Middle frontal gyrus (tissue), 1 donor: ENCODE measurements around the gene SYN1.
A peak's percentile ranks its signal among the peaks of the same experiment; 100 is the strongest.
"Not testable (repeated sequence)": the region's sequence is repeated elsewhere in the genome, so short reads cannot be mapped to it uniquely, and the experiment has no call there.

ENCODE experiments used
- DNase-seq: peaks from one replicate; pipeline ENCODE4 v3.0.0-alpha.2; 2015; ENCODE audit warnings: low spot score; ENCODE audit errors: extremely low spot score

The SYN1 gene

DNA sequence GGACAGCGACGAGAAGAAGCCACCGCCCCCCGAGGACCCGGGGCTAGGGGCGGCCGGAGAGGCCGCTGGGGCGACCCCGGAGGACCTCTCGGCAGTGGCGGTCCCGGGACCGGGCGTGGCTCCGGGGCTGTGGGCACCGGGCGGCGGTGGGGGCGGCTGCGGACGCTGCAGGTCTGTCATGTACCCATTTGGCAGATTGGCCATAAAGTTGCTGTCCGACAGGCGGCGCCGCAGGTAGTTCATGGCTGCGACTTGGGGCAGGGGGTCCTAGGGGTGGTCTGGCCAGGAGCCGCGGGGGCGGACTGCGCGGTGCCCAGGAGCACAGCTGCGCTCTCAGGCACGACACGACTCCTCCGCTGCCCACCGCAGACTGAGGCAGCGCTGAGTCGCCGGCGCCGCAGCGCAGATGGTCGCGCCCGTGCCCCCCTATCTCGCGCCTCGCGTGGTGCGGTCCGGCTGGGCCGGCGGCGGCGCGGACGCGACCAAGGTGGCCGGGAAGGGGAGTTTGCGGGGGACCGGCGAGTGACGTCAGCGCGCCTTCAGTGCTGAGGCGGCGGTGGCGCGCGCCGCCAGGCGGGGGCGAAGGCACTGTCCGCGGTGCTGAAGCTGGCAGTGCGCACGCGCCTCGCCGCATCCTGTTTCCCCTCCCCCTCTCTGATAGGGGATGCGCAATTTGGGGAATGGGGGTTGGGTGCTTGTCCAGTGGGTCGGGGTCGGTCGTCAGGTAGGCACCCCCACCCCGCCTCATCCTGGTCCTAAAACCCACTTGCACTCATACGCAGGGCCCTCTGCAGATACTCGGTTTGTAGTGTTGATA lies at the start of gene SYN1:
TSS of gene SYN1 (minus strand) at position 372 of the 817 bp plus-strand sequence. CDS start at position 243, 129 bp downstream.
- DNase-seq: peak; percentile 69

DNA sequence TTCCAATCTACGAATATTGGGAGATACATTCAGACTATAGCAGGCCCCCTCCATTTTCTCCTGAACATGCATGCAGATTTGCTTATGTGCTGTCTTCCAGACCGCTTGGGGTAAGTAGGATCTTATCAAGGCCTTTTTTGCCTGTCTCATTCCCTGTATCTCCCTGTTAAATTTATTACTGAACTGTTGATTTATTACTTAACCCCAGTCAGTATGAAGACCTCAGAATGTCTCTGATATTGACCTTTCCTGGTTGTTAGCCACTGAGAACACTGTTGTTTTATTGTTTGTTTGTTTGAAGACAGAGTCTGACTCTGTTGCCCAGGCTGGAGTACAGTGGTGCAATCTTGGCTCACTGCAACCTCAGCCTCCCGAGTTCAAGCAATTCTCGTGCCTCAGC lies 46.1 kb upstream of the SYN1 start:
- DNase-seq: not testable (repeated sequence)

DNA sequence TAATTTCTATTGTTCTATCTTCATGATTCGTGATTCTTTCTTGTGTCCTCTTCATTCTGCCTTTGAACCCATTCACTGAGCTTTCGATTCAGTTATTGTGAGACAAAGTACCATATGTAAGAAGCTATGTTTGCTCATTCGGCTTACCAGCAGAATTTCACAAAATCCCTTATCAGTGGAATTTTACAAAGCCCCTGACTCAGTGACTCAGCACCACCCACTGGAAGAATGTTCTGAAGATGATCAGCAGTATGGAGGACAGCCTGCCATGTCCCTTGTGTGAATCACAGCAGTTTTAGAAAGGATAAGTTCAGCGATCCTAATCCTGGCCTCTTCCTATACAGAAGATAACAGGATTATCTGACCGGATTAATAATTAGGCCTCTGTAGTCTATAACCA lies 45.1 kb upstream of the SYN1 start:
- DNase-seq: no peak

DNA sequence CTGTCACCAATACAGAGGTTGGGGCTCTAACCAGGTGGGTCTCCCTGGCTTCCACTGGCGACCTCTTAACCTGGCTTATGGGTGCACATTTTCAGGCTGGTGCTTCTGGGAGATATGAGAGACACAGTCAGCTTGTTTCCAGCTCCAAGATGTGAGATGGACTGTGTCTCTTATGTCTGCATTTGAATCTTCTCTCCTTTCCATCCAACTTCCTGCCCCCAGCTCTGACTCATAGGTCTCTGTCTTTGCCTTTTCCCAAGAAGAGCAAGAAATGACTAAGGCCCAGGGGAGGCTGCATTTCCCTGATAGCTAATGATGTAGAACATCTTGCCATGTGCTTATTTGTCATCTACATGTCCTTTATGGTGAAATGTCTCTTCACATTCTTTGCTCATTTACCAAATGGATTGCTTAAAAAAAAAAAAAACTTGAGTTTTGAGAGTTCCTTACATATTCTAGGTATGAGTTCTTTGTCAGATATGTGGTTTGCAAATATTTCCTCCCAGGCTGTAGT lies 42.5 kb upstream of the SYN1 start:
- no peak for DNase-seq

DNA sequence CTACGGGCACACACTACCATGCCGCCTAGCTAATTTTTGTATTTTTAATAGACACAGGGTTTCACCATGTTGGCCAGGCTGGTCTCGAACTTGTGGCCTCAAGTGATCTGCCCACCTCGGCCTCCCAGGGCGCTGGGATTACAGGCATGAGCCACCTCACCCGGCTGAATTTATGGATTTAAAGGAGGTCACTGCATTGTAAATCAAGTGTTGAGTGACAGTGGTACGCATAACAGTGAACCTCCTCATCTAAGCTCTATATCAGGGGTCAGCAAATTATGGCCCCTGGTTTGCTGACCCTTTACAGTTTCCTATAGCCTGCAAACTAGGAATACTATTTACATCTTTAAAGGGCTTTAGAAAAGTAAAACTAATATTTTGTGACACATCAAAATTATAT lies 41.9 kb upstream of the SYN1 start:
- DNase-seq: no peak

DNA sequence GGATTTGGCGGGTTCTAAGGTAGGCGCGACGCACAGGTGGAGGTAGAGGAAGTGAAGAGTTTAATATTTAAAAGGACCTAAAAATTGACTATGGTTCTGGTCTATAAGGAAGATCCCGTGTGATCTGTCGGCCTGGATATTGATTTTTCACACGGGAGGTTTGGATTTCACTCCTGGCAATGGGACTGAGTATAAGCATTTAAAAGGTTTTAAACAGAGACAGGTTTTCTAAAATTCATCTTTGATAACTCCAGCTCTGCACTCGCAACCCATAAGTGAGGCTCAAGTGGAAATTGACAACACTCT lies 39.7 kb upstream of the SYN1 start:
- DNase-seq: no peak

DNA sequence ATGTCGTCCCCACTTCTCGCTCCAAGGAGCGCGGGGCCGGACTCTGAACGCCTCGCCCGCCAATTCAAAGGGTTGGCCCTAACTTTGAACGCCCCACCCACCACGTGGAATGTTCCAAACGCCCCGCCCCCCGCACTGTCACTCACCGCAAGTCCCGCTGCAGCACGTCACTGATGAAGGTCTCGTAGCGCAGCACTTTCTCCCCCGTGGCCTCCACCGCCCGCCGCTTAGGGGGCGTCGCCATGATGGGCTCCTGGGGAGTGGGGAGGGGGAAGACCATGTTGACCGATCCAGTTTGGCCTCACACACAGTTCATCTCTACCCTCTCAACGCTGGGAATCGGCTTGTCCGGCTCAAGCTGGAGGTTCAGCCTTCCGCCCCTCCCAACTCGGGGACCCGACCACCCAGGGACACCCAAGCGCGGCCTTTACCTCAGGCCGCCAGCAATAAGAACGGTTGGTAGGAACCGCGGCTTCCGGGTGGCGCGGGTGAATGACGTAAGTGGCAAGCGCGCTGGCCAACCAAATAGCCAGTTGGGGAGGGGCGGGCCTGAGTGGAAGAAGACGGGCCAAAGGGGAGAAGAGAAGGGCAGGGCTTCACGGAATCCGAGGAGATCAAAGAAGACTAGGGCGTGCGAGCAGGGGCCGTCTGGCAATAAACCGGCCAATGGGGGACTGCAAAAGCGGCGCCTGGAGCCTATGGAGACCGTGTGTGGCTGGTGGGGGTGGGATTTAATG lies 39.2 kb upstream of the SYN1 start, which contains the start of gene UXT:
TSS of gene UXT (minus strand) at position 497 of the 737 bp plus-strand sequence. CDS start at position 244, 253 bp downstream.
- DNase-seq: peak; percentile 70

DNA sequence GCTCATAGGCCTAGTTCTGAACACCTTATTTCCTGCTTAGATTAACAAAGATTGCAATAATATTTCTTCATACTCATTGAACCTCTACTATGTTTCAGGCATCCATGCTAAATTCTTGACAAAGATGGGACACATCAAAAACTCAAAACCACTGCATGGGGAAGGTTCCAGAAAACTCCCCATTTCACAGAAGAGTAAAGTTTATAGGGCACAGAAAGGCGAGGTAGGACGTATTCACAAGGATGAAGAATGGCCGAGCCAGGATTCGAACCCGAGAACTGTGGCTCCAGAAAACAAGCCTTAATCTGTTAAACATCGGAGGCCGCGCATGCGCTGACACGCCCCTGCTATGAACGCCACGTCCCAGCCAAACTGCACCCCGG lies 38.6 kb upstream of the SYN1 start:
- DNase-seq: no peak

DNA sequence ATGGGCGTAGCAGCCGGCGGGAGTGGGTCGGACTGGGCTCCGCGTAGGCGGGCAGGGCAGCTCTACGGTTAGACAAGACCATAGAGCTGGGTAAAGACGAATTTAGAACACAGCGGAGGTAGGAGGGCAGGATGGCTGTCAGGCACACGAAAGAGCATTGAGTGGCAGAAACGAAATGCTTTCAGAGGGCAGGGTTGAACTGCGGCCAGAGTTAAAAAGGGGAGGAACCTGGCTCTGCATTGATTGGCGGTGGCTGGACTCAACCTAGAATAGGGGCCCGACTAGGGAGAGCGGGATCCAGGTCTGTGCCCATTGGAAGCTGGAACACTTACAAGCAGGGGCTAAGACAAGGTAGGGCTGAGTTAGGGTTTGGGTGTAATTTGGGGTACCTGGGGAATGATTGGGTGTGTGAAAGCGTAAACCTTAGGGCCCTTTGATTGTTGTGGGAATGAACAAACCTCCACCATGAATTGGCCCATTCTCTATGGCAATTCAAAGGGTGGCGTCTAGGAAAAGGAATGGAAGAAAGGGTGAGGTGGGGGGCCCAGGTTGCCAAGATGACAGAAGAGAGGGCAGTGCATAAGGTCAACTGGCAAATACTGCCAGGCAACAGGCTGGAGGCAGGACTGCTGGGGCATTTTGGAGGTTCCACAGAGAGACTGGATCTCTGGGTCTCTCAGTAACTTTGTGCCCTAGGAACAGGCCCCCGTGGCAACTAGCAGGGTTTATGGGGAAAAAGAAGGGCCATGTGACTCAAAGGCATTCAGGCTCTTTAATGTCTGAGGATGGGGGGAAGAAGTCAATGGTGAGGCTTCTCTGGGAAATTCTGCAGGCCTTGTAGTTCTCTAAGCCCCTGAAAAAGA lies 31.6 kb upstream of the SYN1 start:
- no peak for DNase-seq

DNA sequence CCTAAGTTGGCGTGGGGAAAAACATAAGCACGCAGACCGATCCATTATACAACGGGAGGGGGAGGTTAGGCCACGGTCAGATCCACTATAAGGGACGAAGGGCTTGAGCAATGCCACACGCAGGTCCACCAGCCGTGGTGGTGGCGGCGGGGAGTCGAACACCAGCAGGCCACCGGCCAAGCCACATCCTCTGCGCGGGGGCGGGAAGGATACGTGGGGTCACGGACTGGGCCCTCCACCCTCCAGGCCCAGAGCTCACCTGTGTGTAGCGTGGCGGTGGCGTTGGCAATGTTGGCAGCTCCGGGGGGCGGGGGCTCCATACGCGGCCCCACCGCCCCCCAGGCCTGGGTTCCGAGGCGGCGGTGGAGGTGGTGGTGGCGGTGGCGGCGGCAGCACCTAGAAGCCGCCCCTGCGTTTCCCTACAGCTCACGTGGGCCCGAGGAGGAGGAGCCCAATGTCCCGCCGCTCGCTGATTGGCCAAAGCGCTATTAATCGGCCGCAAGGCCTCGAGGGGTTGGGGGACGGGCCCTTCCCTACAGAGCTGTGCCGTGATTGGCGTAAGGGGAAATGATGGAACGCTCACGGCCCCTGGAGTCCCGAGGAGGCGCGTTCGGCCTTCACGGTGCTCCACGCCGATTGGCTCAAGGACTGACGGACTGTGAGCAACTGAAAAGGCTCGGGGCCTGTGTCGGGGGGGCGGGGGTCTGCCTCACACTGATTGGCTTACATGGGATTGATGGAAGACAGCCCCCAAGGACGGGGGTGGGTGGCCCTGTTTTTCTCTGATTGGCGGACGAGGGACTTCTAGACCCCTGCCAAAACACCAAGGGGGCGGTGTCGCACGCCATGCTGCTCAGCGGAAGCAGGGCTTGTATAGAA lies 30.7 kb upstream of the SYN1 start, which contains the start of gene ELK1:
TSS of gene ELK1 (minus strand) at position 400 of the 879 bp plus-strand sequence. CDS start 9,122 bp downstream, outside the sequence.
- peak; percentile 87 for DNase-seq

DNA sequence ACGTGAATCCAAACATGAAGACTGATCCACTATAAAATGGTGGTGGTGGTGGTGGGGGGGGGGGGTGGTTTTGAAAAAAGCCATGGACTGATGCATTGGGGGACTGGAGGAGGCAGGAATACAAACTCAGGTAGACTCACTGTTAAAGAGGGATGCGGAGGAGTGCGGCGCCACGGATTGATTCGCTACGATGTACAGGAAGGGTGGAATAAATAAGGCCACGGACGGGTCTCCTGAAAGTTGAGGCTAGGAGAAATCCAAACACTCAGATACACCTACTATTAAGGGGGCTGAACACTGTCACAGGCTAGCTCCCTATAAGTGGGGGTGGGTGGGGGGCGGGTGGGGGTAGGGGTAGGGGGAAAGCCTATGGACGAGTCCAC lies 30.1 kb upstream of the SYN1 start:
- no peak for DNase-seq

DNA sequence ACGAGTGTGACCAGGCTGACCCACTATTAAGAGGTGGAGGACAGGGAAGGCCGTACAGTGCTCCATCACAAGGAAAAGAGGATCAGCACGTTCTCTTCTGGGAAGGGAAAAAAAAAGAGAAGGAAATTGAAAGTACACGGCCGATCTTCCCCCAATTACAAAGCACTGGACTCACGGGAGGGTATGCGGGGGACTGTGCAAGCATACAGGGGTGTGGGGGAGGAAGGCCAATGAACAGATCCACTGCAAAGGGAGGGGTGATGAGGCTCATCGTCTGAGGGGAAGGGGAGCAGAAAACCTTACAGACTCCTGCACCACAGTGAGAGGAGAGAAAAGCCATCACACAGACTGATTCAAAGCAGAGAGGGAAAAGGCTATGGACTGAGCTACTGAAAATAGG lies 29.6 kb upstream of the SYN1 start:
- no peak for DNase-seq

DNA sequence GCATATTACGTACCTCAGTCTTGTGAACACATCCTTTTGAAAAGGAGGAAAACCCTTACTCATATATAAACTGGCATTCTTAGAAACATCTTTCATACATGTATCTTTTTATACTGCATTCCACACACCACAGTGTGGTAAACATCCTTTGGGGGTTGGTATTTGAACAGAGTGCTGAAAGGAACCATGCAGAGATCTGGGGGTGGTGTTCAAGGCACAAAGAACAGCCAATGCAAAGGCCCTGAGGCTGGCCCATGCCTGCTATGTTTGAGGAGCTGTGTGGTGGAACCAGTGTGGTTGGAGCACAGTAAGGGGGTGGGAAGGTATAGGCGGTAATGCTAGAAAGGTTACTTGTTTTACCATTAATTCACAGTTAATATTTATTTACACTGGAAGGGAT lies 28.7 kb upstream of the SYN1 start:
- no peak for DNase-seq

DNA sequence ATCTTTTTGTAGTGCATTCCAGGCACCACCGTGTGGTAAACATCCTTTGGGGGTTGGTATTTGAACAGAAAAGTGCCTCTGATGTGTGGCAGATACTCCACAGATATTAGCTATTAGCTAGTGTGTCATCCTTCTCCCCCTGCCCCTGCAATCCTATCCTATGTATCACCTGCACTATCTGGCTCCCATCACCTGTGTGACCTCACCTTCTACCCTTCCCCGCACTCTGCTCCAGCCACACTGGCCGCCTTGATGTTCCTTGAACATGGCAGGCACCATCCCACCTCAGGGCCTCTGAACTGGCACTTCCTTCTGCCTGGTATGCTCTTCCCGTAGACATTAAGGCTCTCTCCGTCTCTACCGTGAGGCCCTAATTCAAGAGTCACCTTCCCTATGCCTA lies 27.0 kb upstream of the SYN1 start:
- DNase-seq: no peak

DNA sequence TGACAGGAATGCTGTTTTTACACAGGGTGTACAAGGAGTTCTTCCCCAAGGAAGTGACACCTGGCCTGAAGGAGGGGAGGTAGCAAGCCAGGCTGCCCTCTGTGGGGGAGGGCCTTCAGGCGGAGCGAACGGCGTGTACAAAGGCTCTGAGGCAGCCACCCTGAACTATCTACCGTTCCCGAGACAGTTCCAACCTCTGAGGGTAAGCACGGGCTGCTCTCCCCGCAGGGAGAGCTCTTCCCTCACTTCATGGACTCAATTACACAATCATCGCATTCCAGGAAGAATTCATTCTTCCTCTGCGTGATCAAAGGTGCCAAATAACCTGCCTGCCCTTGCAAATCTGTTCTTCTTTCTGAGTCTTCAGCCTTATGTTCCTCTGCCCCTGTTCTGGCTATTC lies 25.9 kb upstream of the SYN1 start:
- DNase-seq: no peak

DNA sequence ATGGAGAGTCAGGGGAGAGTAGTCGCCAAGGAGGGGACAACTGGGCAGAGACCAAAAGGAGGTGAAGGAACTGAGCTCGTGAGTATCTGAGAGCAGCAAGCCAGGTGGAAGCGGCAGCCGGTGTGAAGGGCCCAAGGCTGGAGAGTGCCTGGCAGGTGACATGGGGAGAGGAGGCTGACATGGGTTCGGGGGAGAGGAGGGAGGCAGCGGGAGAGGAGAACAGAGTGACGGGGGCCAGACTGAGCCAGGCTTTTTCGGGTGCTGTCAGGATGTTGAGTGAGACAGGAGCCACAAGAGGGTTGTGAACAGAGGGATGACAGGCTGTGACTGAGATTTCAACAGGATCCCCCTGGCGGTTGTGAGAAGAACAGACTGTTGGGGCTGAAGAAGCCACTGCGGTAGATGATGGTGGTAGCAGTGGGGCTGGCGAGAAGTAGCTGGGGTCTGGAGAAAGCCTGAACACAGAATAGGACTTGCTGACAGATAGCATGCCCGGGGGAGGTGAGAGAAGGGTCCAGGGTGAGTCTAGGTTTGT lies 25.0 kb upstream of the SYN1 start:
- no peak for DNase-seq

DNA sequence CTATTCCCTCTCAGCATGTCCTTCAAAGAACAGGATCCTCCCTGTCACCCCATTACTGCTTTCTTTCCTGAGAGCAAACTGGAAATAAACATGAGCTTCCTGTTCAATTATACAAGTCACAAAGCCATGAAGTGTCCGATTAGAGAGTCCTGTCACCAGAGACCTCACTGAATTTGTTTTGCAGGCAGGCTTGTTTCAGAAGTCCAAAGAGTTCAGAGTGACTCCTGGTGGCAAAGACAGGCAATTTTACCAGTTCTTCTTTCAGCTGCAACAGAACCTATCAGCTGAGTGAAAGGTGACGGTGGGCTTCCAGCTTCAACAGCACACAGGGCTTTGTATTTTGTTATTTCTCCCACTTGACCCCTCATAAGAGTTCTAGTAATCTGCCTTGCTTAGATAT lies 24.3 kb upstream of the SYN1 start:
- DNase-seq: no peak

DNA sequence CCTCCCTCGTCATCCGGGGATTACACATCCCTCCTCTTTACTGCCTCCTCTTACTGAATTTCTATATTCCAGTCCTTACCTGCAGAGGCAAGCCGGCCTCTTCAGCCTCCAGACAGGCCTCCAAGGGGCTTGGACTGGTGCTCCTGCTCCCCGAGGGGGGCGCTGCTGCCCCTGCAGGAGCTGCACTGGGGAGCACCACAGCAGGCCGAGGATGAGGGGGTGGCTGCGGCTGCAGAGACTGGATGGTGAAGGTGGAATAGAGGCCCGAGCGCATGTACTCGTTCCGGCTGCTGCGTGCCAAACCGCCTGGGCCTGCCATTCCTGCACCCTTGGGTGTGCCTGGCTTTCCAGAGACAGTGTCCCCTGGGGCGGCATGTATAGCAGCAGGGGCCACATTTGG lies 19.2 kb upstream of the SYN1 start:
- no peak for DNase-seq

DNA sequence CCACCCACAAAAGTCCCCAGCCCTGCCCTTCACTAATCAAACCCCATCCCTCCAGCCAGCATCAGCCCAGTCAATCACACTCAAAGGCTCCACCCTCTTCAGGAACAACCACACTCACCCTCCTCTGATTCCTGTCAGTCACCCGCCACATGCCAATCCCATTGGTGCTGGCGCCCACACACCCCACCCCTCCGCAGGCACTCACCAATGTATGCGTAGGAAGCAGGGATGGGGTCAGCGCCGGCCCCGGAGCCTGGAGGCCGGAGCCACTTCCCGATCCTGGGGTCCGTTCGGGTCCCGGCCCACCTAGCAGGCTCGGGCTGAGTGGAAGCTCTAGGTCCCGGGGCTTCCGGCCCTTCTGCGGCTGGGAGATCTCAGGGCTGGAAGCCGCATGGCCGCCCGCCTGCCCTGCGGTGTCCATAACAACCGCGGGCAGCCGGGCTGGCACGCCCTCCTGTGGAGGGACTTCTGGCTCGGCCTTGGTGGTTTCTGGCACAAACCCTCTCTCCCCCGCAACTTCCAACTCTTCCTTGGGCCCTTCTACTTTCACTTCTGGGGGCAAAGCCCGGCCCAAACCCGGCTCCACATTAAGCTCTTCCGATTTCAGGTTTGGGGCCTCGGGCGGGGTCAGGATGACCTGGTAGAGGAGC lies 18.0 kb upstream of the SYN1 start:
- no peak for DNase-seq
